Measurements from ENCODE around the gene IRX5.
A peak's percentile ranks its signal among the peaks of the same experiment; 100 is the strongest.

DNA sequence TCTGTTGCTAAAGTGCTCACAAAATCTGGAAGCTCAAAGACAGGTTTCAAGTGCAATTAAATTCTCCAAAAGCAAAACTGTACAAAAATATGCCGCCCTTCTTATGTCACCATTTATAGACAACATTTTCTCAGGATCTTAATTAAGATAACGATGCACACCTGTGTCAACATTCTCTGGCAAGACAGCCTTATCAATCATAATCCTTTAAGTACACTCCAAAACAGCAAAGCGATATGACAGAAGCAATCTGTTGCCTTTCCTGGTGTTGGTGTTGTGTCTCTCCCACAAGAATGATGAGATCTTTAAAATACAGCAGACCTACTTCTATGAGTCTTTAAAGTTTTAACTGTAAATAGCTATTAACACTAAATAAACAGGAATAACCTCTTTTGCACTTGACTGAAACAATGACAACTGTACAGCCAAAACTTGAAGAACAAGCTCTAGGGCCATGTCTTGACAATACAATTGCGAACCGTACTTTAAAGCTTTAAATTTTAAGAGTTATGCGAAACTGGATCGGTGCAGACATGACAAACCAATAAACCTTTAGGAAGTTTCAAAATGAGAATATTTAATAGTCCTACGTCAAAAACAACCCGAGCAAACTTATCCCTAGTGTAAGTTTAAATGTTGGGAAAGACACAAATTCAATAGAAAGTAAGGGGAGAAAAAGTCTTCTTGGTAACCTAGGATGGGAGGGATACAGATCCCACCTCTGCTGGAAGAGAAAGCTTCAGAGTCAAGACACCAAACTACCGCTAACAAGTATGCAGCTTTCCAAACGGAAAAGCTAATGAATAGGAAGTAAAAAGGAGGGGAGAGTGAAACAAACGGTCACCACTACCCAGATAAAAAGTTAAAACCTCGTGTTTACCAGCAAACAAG is 3.3 kb upstream of the IRX5 start:
- TF ChIP-seq NFRKB (IDR thresholded peaks at IDR 0.05) (no peak), FOXA1 (IDR thresholded peaks at IDR 0.05) (no peak), TARDBP (IDR thresholded peaks at IDR 0.05) (no peak), ELF4 (IDR thresholded peaks at IDR 0.05) (no peak), HDGF (IDR thresholded peaks at IDR 0.05; ENCODE audit: borderline replicate concordance) (no peak), BHLHE40 (IDR thresholded peaks at IDR 0.05; ENCODE audit: borderline replicate concordance) (no peak), FOXM1 (IDR thresholded peaks at IDR 0.05; ENCODE audit: borderline replicate concordance) (no peak), ZNF384 (IDR thresholded peaks at IDR 0.05) (no peak), SP1 (IDR thresholded peaks at IDR 0.05) (no peak), FOXK2 (IDR thresholded peaks at IDR 0.05) (no peak), PKNOX1 (IDR thresholded peaks at IDR 0.05) (peak; percentile 86)
